Measurements from ENCODE around the gene SDR9C7.
"Not testable (repeated sequence)": the region's sequence is repeated elsewhere in the genome, so short reads cannot be mapped to it uniquely, and the experiment has no call there.

- TF ChIP-seq POLR2A (IDR thresholded peaks at IDR 0.05), result not testable (repeated sequence)
- TF ChIP-seq, protein P1, sequence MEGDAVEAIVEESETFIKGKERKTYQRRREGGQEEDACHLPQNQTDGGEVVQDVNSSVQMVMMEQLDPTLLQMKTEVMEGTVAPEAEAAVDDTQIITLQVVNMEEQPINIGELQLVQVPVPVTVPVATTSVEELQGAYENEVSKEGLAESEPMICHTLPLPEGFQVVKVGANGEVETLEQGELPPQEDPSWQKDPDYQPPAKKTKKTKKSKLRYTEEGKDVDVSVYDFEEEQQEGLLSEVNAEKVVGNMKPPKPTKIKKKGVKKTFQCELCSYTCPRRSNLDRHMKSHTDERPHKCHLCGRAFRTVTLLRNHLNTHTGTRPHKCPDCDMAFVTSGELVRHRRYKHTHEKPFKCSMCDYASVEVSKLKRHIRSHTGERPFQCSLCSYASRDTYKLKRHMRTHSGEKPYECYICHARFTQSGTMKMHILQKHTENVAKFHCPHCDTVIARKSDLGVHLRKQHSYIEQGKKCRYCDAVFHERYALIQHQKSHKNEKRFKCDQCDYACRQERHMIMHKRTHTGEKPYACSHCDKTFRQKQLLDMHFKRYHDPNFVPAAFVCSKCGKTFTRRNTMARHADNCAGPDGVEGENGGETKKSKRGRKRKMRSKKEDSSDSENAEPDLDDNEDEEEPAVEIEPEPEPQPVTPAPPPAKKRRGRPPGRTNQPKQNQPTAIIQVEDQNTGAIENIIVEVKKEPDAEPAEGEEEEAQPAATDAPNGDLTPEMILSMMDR (IDR thresholded peaks at IDR 0.05), result not testable (repeated sequence)
Observed at GRCh38 chr12:56879240-56880124, 54.7 kb downstream of the SDR9C7 start.

All from Peyer's patch (tissue), 4 donors.